Dendritic cell treated with granulocyte-macrophage colony-stimulating factor and Interleukin-4, amounts not matched to agents 40 ng/mL and 50 ng/mL, for 4 days (primary cell): ENCODE results near the gene CCDC73.
A peak's percentile ranks its signal among the peaks of the same experiment; 100 is the strongest.

Experiments
- H3K27ac Mint-ChIP-seq: one replicate; pipeline ENCODE4 v1.8.0; 2022; ENCODE audit warnings: mild to moderate bottlenecking, mixed read lengths
- H3K27me3 Mint-ChIP-seq: one replicate; pipeline ENCODE4 v1.8.0; 2022; ENCODE audit warnings: mild to moderate bottlenecking, mixed read lengths
- H3K36me3 Mint-ChIP-seq: one replicate; pipeline ENCODE4 v1.8.0; 2022; ENCODE audit warnings: low read depth, mixed read lengths
- H3K4me1 Mint-ChIP-seq: one replicate; pipeline ENCODE4 v1.8.0; 2022; ENCODE audit warnings: low read depth, mixed read lengths
- H3K4me3 Mint-ChIP-seq: one replicate; pipeline ENCODE4 v1.8.0; 2022; ENCODE audit warnings: mild to moderate bottlenecking, moderate library complexity, mixed read lengths
- H3K9me3 Mint-ChIP-seq: one replicate; pipeline ENCODE4 v1.8.0; 2022; ENCODE audit warnings: mixed read lengths
- intact Hi-C: fragments of 100-400 bp; cut with micrococcal nuclease; formaldehyde crosslinking; loops from one replicate; pipeline ENCODE4 v1.15.0; 2022

The CCDC73 gene

DNA sequence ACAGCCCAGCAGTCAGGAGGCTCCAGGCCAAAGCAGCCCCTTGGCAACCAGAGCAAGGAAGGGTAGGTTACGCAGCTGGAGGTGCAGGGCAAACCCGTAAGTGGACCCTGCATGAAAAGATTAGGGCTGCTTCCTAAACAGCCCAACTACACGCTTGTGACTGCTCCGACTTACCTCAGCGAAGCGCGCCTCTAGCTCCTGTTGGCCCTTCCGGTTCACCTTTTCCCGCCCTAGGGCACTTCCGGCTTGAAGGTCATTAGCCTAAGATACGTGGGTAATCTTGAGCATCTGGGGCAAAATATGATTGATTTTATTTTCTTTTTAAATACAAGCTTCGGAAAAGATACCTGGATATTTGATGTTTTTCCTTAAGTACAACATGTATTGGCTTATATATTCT is at the start of gene CCDC73:
CCDC73 (minus strand) TSS at position 224 of the 400 bp plus-strand sequence. CDS start 34,419 bp downstream, outside the sequence.
- intact Hi-C loops: loop anchor here (10.0 kb wide), 1 partner anchor 470 kb away; no protein-coding TSS in a partner anchor

DNA sequence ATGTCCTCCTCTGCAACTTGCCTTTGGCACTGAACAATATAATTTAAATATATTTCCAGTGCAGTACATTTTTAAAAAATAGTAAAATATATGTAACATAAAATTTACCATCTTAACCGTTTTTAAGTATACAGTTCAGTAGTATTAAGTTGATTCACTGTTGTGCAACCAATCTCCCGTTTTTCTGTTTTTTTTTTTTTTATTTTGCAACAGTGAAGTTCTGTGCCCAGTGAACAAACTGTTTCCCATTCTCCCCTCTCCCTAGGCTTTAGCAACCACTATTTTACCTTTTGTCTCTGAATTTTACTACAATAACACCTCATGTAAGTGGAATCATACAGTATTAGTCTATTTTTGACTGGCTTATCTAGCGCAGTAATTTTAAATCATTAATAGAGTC is 49.1 kb upstream of the CCDC73 start:
- peak overlapping the region; percentile 25 for H3K27ac Mint-ChIP-seq
- no peaks in the 10 kb centered on the region for H3K27me3 Mint-ChIP-seq
- H3K36me3 Mint-ChIP-seq: peaks cover 59% of the 10 kb centered on the region
- H3K9me3 Mint-ChIP-seq: peaks cover 11% of the 10 kb centered on the region
- H3K4me1 Mint-ChIP-seq: peaks cover 41% of the 10 kb centered on the region
- intact Hi-C loops: loop anchor here (10.0 kb wide), 1 partner anchor 221 kb away; no protein-coding TSS in a partner anchor
- H3K4me3 Mint-ChIP-seq: no peak overlapping the region

More for the DNA sequence above, at the start of gene CCDC73:
- no peaks in the 10 kb centered on the region for H3K27me3 Mint-ChIP-seq
- H3K4me1 Mint-ChIP-seq: no peaks in the 10 kb centered on the region
- no peaks in the 10 kb centered on the region for H3K9me3 Mint-ChIP-seq
- no peak within 1 kb of the TSS for H3K27ac Mint-ChIP-seq
- no peaks in the 10 kb centered on the region for H3K36me3 Mint-ChIP-seq
- H3K4me3 Mint-ChIP-seq: no peak within 1 kb of the TSS

DNA sequence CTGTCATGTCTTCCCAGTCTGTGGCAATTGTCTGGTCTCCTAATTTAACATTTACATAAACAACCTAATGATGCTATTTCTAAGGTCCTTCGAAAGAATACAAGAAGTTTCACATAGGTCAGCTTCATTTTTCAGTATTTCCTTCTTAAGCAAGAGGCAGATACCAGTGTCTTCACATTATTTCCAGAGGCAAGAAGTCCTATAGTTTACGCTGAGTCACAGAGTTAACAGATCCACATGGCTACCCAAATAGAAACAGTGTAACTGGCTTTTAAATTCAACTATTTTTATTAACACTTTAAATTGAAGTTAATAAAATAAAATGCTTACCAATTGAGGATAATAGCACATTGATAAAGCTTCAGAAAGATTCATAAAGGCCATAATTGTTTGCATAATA is 46.1 kb upstream of the CCDC73 start:
- Mint-ChIP-seq H3K27ac (no peak overlapping the region), H3K4me1 (peaks cover 25% of the 10 kb centered on the region), H3K9me3 (no peaks in the 10 kb centered on the region), H3K27me3 (no peaks in the 10 kb centered on the region), H3K36me3 (peaks cover 44% of the 10 kb centered on the region), H3K4me3 (no peak overlapping the region)
- intact Hi-C loops: loop anchor here (10.0 kb wide), 1 partner anchor 224 kb away; no protein-coding TSS in a partner anchor

DNA sequence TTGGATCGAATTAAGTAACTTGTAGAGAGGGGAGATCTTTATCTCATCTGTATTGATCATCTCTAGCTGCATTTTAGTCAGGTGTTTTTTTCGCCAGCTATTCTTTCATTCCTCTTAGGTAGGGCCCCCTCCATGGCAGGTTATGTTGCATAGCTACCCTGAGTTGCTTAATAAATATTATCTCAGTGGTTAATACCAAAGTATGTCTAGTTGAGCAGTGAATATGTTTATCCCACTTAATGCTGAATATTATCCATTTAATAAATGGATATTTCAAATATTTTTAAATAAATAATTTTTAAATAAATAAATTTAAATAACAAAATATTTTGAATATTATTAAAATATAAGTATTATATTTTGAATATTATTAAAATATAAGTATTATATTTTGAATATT is 44.8 kb upstream of the CCDC73 start:
- Mint-ChIP-seq H3K36me3 (peaks cover 41% of the 10 kb centered on the region), H3K4me3 (no peak overlapping the region), H3K27ac (no peak overlapping the region), H3K9me3 (no peaks in the 10 kb centered on the region), H3K4me1 (peaks cover 22% of the 10 kb centered on the region), H3K27me3 (no peaks in the 10 kb centered on the region)
- intact Hi-C loops: no loop called here

DNA sequence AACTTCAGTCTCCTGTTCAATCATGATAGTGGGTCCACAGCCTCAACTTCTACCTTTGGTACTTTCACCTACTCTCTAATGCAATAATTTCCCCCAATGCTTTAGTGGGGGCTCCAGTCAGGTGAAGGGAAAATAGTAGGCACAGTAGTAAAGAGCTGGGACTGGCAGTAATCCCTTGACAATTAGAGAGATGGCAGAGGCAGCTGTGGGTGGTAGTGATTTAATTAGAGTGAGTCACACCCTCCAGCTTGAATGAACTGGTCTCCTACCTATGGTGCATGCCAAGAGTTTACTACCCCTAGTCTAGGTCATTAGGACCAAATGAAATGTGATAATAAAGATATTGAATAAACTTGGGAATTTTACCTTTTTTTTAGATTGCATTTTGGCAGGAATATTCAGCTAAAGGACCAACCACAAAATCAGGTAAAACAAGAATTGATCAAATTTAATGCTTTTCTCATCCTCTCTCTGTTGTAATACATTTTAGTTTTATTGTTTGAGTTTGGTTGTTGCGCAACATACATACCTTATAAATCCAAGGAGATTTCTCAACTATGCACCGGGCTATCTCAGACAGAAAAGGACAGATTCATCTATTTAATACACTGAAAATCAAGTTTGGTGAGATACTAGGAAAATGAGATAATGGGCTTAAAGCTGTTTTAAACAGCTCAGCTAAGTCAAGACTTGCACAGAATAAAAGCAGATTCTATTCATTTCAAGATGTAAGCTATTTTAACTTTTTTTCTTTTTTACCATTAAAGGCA is 44.2 kb upstream of the CCDC73 start:
- Mint-ChIP-seq H3K9me3 (no peaks in the 10 kb centered on the region), H3K4me3 (no peak overlapping the region), H3K27ac (no peak overlapping the region), H3K4me1 (peaks cover 24% of the 10 kb centered on the region), H3K27me3 (no peaks in the 10 kb centered on the region), H3K36me3 (peaks cover 43% of the 10 kb centered on the region)
- intact Hi-C loops: no loop called here

DNA sequence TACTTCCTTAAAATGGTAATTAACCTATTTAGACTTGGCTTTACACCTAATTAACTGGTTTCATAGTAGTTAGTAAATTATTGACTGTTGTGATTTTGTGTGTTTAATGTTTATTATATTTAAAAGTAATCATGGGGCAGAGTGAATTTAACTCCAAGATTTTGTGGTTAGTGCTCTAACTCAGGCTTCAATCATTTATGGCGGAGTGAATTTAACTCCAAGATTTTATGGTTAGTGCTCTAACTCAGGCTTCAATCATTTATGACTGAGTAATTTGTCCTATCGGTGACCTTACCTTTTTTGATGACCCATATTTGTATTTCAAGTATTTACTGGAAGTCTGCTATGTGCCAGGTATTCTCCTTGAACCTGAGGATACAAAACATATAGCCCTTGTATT is 42.5 kb upstream of the CCDC73 start:
- Mint-ChIP-seq H3K36me3 (peaks cover 52% of the 10 kb centered on the region), H3K4me3 (no peak overlapping the region), H3K27me3 (no peaks in the 10 kb centered on the region), H3K4me1 (peaks cover 28% of the 10 kb centered on the region), H3K9me3 (no peaks in the 10 kb centered on the region), H3K27ac (no peak overlapping the region)
- intact Hi-C loops: no loop called here

DNA sequence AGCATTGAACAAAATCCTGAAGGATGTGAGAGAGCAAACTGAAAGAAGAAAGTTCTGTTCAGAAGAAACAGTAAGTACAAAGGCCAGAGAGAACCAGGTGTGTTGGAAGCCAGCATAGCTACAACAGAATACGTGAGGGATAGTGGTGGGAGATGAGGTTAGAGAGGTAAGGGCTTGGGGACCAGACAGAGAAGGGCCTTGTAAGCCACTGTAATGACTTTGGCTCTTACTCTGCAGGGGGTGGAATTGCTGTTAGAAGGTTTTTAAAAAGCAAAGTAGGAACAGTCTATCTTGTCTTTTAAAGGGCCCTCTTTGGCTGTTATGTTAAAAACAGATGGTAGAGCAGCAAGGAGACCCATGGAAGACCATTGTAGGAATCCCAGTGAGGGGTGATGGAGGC is 39.5 kb upstream of the CCDC73 start:
- H3K4me3 Mint-ChIP-seq: no peak overlapping the region
- H3K4me1 Mint-ChIP-seq: peaks cover 38% of the 10 kb centered on the region
- intact Hi-C loops: loop anchor here (5.0 kb wide), 1 partner anchor 58 kb away; the partner anchor contains the start of gene QSER1
- no peaks in the 10 kb centered on the region for H3K9me3 Mint-ChIP-seq
- H3K36me3 Mint-ChIP-seq: peaks cover 42% of the 10 kb centered on the region
- H3K27me3 Mint-ChIP-seq: no peaks in the 10 kb centered on the region
- peak overlapping the region; percentile 10 for H3K27ac Mint-ChIP-seq

DNA sequence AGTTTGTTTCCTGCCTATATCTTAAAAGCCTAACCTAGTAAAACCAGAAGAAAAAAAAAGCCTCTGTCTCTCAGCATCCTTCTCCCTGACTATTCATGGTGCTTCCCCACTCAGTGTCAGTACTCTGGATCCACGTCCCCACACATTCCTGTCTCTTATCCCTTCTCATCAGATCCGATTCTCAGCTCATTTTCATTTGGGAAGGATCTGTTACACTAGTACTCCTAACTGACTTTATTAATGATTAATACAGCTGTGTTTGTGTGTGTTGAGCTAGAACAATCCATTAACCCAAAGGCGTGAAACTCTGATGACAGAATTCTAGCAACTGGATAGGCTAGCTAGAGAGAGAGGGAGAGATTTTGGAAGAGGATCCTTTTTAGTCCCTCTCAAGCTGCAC is 36.8 kb upstream of the CCDC73 start:
- Mint-ChIP-seq H3K4me1 (peaks cover 36% of the 10 kb centered on the region), H3K36me3 (peaks cover 30% of the 10 kb centered on the region), H3K4me3 (peak overlapping the region; percentile 83), H3K27me3 (no peaks in the 10 kb centered on the region), H3K27ac (no peak overlapping the region), H3K9me3 (no peaks in the 10 kb centered on the region)
- intact Hi-C loops: loop anchor here (5.0 kb wide), 1 partner anchor 61 kb away; the partner anchor contains the start of gene QSER1

DNA sequence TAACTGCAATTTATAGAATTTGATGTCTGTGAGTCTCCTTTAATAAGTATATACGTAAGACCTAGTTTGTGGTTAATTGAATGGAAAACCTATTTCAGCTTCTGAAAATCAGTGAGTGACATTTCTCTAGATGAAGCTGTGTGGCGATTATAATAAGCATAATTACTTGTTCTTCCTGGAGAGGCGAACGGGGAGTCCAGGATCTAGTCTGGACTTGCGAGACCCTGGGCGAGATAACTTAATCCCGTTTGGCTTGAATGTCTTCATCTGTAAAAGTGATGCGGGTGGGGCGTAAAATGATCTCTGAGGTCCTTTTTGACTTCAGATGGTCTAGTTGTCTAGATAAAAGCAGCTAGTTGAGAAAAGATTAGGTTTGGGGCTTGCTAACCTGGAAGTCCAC is 36.3 kb upstream of the CCDC73 start:
- intact Hi-C loops: loop anchor here (5.0 kb wide), 1 partner anchor 62 kb away; the partner anchor contains the start of gene QSER1
- no peaks in the 10 kb centered on the region for H3K27me3 Mint-ChIP-seq

DNA sequence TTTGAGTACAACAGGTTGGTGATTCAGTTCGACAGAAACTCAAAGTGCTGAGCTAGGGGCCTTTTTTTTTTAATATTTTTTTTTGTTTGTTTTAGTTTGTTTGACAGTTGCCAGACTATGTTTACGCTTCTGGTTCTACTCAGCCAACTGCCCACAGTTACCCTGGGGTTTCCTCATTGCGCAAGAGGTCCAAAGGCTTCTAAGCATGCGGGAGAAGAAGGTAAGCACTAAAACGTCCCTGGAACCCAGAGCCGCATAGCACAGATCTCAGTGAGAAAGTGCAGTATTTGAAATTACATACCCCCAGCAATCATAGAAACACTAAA is 35.9 kb upstream of the CCDC73 start:
- Mint-ChIP-seq H3K4me3 (peak overlapping the region; percentile 83), H3K4me1 (peaks cover 36% of the 10 kb centered on the region), H3K9me3 (no peaks in the 10 kb centered on the region), H3K27ac (peak overlapping the region; percentile 89), H3K36me3 (peaks cover 30% of the 10 kb centered on the region), H3K27me3 (no peaks in the 10 kb centered on the region)
- intact Hi-C loops: loop anchor here (5.0 kb wide), 1 partner anchor 62 kb away; the partner anchor contains the start of gene QSER1

More for the DNA sequence above, 36.3 kb upstream of the CCDC73 start:
- H3K27ac Mint-ChIP-seq: peak overlapping the region; percentile 89
- peak overlapping the region; percentile 83 for H3K4me3 Mint-ChIP-seq
- peaks cover 30% of the 10 kb centered on the region for H3K36me3 Mint-ChIP-seq
- H3K4me1 Mint-ChIP-seq: peaks cover 36% of the 10 kb centered on the region
- no peaks in the 10 kb centered on the region for H3K9me3 Mint-ChIP-seq

DNA sequence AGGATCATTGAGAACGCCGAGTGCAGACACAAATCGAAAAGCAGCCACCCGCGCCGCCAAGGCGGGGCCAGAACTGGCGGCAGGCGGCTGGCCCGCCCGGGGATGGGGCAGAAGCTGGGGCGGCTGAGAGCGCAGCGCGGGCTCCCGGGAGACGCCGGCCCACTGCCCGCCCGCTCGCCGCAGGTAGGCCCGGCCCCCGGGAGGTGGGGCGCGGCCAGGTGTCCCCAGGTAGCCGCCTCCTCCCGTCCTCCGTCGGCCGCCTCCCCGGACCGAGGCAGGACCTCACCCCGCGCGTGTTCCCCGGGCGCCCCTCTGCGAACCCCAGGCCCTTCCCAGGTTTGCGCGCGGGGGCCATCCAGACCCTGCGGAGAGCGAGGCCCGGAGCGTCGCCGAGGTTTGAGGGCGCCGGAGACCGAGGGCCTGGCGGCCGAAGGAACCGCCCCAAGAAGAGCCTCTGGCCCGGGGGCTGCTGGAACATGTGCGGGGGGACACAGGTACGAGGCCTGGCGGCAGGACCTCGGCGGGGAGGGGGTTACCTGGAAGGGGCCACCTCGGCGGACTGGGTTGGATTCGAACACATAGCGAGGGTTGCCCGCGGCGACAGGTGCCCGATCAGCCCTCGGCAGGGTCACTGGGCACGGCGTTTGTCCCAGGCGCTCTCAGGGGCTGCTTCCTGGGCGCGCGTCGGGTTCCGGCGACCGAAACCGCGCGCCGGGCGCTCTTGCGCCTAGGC is 35.4 kb upstream of the CCDC73 start, which contains the start of gene PRRG4:
PRRG4 (plus strand) TSS at position 248 of the 733 bp plus-strand sequence. CDS start 603 bp downstream, outside the sequence.
- intact Hi-C loops: loop anchor here (5.0 kb wide), 1 partner anchor 62 kb away; the partner anchor contains the start of gene QSER1
- Mint-ChIP-seq H3K27ac (peak within 1 kb of the TSS; percentile 89), H3K9me3 (no peaks in the 10 kb centered on the region), H3K27me3 (no peaks in the 10 kb centered on the region), H3K4me1 (peaks cover 36% of the 10 kb centered on the region), H3K36me3 (peaks cover 26% of the 10 kb centered on the region), H3K4me3 (peak within 1 kb of the TSS; percentile 83)

DNA sequence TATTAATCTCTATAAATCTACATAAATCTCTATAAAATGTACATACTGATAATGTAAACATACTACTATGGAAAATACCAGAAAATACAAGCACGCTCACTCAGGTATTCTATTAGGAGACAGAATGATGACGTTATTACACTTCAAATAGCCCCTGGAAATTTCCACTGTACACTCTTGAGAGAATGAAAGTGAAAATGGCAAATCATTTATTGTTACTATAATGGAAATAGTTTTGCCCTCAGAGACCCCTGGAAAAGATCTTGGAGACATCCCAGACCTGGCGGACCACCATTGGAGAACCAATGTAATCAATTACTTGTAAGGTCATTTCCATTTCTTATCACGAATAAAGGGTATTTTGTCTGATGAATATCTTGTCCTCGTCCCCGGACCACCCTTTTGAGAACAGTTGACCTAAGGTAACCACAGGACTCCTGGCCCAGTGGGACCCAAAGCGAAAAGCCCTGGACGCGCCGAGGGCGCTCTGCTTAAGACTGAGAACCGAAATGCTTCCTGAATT is 34.8 kb upstream of the CCDC73 start:
- H3K27ac Mint-ChIP-seq: peak overlapping the region; percentile 89
- no peaks in the 10 kb centered on the region for H3K27me3 Mint-ChIP-seq
- no peaks in the 10 kb centered on the region for H3K9me3 Mint-ChIP-seq
- intact Hi-C loops: no loop called here
- peak overlapping the region; percentile 83 for H3K4me3 Mint-ChIP-seq
- peaks cover 24% of the 10 kb centered on the region for H3K36me3 Mint-ChIP-seq
- peaks cover 36% of the 10 kb centered on the region for H3K4me1 Mint-ChIP-seq

DNA sequence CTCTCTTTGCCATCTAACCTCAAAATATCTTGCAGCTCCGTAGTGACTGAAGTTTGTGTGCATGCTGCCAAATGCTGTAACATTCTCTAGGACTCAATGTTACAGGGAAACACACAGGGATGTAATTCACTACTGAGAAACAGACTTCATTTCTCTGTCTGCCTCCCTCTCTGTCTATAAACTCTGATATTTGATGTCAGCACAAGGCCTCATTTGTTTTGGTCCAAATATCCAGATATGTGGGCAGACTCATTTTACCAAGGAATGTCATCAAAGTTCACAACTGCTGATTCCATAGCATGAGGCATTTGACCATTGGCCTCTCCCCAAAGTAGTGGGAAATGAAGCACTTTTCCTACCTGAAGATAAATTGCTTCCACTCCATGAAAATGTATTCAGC is 32.8 kb upstream of the CCDC73 start:
- peaks cover 10% of the 10 kb centered on the region for H3K36me3 Mint-ChIP-seq
- H3K9me3 Mint-ChIP-seq: no peaks in the 10 kb centered on the region
- peaks cover 31% of the 10 kb centered on the region for H3K4me1 Mint-ChIP-seq
- H3K27me3 Mint-ChIP-seq: no peaks in the 10 kb centered on the region
- no peak overlapping the region for H3K27ac Mint-ChIP-seq
- intact Hi-C loops: no loop called here
- H3K4me3 Mint-ChIP-seq: no peak overlapping the region

DNA sequence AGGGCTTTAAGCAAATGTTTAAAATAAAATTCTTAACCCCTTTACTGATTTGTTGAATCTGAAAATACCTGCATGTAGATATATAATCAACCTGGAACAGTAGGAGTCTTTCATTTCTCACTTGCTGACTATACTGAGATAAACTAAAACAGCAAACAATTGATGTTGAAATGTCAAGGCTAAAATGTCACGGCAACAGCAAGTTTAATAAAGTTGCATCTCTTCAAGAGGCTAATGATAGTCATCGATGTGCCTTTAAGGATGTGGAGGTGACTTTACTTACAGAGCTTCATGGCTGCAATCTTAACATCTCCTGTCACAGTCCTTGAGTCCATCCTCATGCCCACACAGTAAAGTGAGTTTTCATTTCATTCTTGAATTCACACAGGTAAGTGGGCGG is 31.7 kb upstream of the CCDC73 start:
- H3K27me3 Mint-ChIP-seq: no peaks in the 10 kb centered on the region

More for the DNA sequence above, 31.7 kb upstream of the CCDC73 start:
- Mint-ChIP-seq H3K9me3 (no peaks in the 10 kb centered on the region), H3K36me3 (peaks cover 2% of the 10 kb centered on the region), H3K4me3 (no peak overlapping the region), H3K4me1 (peaks cover 33% of the 10 kb centered on the region), H3K27ac (no peak overlapping the region)
- intact Hi-C loops: no loop called here
